ENCODE measurements around the gene NFKBIE. TPM values are rescaled to one million over a fixed set of nuclear protein-coding genes. Genes with fewer than 3 reads are reported as not detected.

The NFKBIE gene
- total and polyA plus RNA-seq, 2 of the 13 experiments (the other 11 are each of a cell fraction or from before 2014, with no cell fraction given) = 6.7 to 14.5 TPM

DNA sequence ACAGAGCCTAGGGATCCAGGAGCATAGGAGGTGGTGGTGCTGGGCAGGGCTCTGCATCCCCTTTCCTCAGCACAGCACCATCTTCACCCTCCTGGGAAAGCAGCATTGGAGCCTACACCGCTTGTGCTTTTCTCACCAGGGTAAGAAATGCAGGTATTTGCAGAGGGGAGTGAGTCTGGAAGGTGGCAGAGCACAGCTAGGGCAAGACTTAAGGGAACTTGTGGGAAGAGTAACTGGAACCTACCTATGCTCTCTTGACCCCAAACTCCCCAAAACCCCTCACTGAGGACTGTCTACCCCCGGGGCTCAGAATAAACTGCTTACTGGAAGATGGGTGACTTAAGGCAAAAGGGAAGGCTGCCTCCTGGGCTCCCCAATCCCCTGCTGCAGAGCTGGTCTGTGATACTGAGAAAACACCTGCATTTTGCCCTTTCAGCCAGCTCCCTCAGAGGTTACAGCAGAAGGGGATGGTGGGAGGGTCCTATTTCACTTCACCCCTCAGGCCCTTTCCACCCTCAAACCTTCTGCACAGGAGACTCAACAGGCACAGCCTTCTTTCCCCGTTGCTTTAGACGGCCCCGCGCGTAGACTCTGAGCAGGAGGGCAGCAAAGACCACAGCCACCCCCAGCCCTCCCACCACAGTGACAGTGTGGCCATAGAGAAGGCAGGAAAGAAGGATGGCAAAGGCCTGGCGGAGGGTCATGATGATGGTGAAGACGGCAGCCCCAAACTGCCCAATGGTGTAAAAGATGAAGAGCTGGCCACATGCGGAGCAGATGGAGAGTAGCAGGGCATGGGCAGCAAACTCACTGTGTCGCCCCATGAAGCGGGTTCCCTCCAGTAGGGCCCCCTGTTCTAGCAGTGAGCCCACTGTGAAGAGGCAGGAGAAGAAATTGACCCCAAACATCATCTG, 10.9 kb downstream of the NFKBIE start (continued):
- TF ChIP-seq ZNF720 (CRISPR knock-in tag; IDR thresholded peaks at IDR 0.05) = no peak
- no peak for TF ChIP-seq RARG (CRISPR knock-in tag; IDR thresholded peaks at IDR 0.05; ENCODE audit: low read depth)
- TF ChIP-seq, protein P1, sequence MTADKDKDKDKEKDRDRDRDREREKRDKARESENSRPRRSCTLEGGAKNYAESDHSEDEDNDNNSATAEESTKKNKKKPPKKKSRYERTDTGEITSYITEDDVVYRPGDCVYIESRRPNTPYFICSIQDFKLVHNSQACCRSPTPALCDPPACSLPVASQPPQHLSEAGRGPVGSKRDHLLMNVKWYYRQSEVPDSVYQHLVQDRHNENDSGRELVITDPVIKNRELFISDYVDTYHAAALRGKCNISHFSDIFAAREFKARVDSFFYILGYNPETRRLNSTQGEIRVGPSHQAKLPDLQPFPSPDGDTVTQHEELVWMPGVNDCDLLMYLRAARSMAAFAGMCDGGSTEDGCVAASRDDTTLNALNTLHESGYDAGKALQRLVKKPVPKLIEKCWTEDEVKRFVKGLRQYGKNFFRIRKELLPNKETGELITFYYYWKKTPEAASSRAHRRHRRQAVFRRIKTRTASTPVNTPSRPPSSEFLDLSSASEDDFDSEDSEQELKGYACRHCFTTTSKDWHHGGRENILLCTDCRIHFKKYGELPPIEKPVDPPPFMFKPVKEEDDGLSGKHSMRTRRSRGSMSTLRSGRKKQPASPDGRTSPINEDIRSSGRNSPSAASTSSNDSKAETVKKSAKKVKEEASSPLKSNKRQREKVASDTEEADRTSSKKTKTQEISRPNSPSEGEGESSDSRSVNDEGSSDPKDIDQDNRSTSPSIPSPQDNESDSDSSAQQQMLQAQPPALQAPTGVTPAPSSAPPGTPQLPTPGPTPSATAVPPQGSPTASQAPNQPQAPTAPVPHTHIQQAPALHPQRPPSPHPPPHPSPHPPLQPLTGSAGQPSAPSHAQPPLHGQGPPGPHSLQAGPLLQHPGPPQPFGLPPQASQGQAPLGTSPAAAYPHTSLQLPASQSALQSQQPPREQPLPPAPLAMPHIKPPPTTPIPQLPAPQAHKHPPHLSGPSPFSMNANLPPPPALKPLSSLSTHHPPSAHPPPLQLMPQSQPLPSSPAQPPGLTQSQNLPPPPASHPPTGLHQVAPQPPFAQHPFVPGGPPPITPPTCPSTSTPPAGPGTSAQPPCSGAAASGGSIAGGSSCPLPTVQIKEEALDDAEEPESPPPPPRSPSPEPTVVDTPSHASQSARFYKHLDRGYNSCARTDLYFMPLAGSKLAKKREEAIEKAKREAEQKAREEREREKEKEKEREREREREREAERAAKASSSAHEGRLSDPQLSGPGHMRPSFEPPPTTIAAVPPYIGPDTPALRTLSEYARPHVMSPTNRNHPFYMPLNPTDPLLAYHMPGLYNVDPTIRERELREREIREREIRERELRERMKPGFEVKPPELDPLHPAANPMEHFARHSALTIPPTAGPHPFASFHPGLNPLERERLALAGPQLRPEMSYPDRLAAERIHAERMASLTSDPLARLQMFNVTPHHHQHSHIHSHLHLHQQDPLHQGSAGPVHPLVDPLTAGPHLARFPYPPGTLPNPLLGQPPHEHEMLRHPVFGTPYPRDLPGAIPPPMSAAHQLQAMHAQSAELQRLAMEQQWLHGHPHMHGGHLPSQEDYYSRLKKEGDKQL (CRISPR knock-in tag; IDR thresholded peaks at IDR 0.05; ENCODE audit: low read depth) = no peak
- no peak for TF ChIP-seq MTA1 (CRISPR knock-in tag; IDR thresholded peaks at IDR 0.05; ENCODE audit: borderline replicate concordance)
- no peak for TF ChIP-seq CREBL2 (CRISPR knock-in tag; IDR thresholded peaks at IDR 0.05; ENCODE audit: borderline replicate concordance)
- no peak for TF ChIP-seq NR3C1 (CRISPR knock-in tag; IDR thresholded peaks at IDR 0.05)
- 0 out of 2 replicates have a peak, but pooled peaks have one; percentile 25 for TF ChIP-seq IRX3 (CRISPR knock-in tag; IDR thresholded peaks at IDR 0.05; ENCODE audit: borderline replicate concordance, low read depth)
- no peak; the same call in 1 of the 2 replicates for TF ChIP-seq ZNF350 (CRISPR knock-in tag; IDR thresholded peaks at IDR 0.05; ENCODE audit: borderline replicate concordance, low read depth)
- no peak for TF ChIP-seq ATM (IDR thresholded peaks at IDR 0.05; ENCODE audit: borderline replicate concordance)
- TF ChIP-seq, protein P2, sequence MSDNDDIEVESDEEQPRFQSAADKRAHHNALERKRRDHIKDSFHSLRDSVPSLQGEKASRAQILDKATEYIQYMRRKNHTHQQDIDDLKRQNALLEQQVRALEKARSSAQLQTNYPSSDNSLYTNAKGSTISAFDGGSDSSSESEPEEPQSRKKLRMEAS (IDR thresholded peaks at IDR 0.05) = no peak
- peak; percentile 63; the same call in 1 of the 2 replicates for TF ChIP-seq ZNF33B (CRISPR knock-in tag; IDR thresholded peaks at IDR 0.05)
- TF ChIP-seq, protein P3, sequence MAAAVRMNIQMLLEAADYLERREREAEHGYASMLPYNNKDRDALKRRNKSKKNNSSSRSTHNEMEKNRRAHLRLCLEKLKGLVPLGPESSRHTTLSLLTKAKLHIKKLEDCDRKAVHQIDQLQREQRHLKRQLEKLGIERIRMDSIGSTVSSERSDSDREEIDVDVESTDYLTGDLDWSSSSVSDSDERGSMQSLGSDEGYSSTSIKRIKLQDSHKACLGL (CRISPR knock-in tag; IDR thresholded peaks at IDR 0.05) = no peak
- no peak for TF ChIP-seq NR2F1 (CRISPR knock-in tag; IDR thresholded peaks at IDR 0.05)
- TF ChIP-seq DR1 (CRISPR knock-in tag; IDR thresholded peaks at IDR 0.05) = no peak; the same call in 1 of the 2 replicates
- no peak for TF ChIP-seq ZNF589 (CRISPR knock-in tag; conservative IDR thresholded peaks at IDR 0.05)
- TF ChIP-seq POLR2A (IDR thresholded peaks at IDR 0.05; ENCODE audit: insufficient read depth in 1 of 2, low read depth in 2 of 2, low read length in 2 of 2) = peak in 1 of 2 experiments; percentile 79; a peak in 2 of 4 replicates
- TF ChIP-seq, protein P4, sequence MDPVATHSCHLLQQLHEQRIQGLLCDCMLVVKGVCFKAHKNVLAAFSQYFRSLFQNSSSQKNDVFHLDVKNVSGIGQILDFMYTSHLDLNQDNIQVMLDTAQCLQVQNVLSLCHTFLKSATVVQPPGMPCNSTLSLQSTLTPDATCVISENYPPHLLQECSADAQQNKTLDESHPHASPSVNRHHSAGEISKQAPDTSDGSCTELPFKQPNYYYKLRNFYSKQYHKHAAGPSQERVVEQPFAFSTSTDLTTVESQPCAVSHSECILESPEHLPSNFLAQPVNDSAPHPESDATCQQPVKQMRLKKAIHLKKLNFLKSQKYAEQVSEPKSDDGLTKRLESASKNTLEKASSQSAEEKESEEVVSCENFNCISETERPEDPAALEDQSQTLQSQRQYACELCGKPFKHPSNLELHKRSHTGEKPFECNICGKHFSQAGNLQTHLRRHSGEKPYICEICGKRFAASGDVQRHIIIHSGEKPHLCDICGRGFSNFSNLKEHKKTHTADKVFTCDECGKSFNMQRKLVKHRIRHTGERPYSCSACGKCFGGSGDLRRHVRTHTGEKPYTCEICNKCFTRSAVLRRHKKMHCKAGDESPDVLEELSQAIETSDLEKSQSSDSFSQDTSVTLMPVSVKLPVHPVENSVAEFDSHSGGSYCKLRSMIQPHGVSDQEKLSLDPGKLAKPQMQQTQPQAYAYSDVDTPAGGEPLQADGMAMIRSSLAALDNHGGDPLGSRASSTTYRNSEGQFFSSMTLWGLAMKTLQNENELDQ (CRISPR knock-in tag; IDR thresholded peaks at IDR 0.05; ENCODE audit: borderline replicate concordance) = no peak
- no peak for TF ChIP-seq ETV6 (CRISPR knock-in tag; conservative IDR thresholded peaks at IDR 0.05)
- TF ChIP-seq ZC3H4 (CRISPR knock-in tag; IDR thresholded peaks at IDR 0.05; ENCODE audit: borderline replicate concordance) = peak; percentile 93; the same call in 1 of the 2 replicates
- peak; percentile 11; the same call in 1 of the 2 replicates for TF ChIP-seq ZNF501 (CRISPR knock-in tag; IDR thresholded peaks at IDR 0.05)
- TF ChIP-seq KAT8 (CRISPR knock-in tag; IDR thresholded peaks at IDR 0.05) = no peak

Measured in HepG2 (cell line).